Activated CD4-positive, alpha-beta T cell treated with anti-CD3 and anti-CD28 coated beads for 36 hours (primary cell): ENCODE results near the gene CR2. TPM values are rescaled to one million over a fixed set of nuclear protein-coding genes. Genes with fewer than 3 reads are reported as not detected.
"Not testable (repeated sequence)": the region's sequence is repeated elsewhere in the genome, so short reads cannot be mapped to it uniquely, and the experiment has no call there.

Source experiments
- ATAC-seq: fragments of 200-7000 bp; cut with Tn5 transposase; one replicate; pipeline ENCODE4 v1.10.0; 2021; ENCODE audit warnings: mild to moderate bottlenecking, moderate library complexity
- CTCF ChIA-PET: fragments of 350-600 bp; sonication (Branson Sonifier 250); formaldehyde crosslinking; loops from one replicate; lab custom pipeline; 2021; ENCODE audit warnings: antibody characterized with exemption; lab: Charles Lee
- POLR2A ChIA-PET: fragments of 350-600 bp; sonication (Branson Sonifier 250); formaldehyde crosslinking; loops from one replicate; lab custom pipeline; 2021; ENCODE audit warnings: antibody characterized with exemption, inconsistent platforms; lab: Charles Lee
- DNase-seq: peaks from one replicate; pipeline ENCODE4 v3.0.0-alpha.2; 2020
- H3K27ac Mint-ChIP-seq: one replicate; pipeline ENCODE4 v1.8.0; 2021; ENCODE audit warnings: mixed read lengths
- H3K27me3 Mint-ChIP-seq: one replicate; pipeline ENCODE4 v1.8.0; 2021; ENCODE audit warnings: mixed read lengths
- H3K36me3 Mint-ChIP-seq: one replicate; pipeline ENCODE4 v1.8.0; 2021; ENCODE audit warnings: low read depth, mixed read lengths
- H3K4me1 Mint-ChIP-seq: one replicate; pipeline ENCODE4 v1.8.0; 2021; ENCODE audit warnings: mixed read lengths
- H3K4me3 Mint-ChIP-seq: one replicate; pipeline ENCODE4 v1.8.0; 2021; ENCODE audit warnings: mild to moderate bottlenecking, moderate library complexity, mixed read lengths
- H3K9me3 Mint-ChIP-seq: one replicate; pipeline ENCODE4 v1.8.0; 2021; ENCODE audit warnings: low read depth, mixed read lengths
- intact Hi-C, 2 experiments: fragments of 100-400 bp; cut with DNase I in 1 of 2; cut with micrococcal nuclease in 1 of 2; formaldehyde crosslinking; loops; one replicate each; pipeline versions ENCODE4 v1.14.2 to v1.15.1; 2022 to 2024; cut with DNase I, micrococcal nuclease
- total RNA-seq, 2 experiments: library from RNA; stranded (reverse); gene quantifications; one replicate each; pipeline ENCODE4 v1.2.3, GENCODE V29; 2021

Gene CR2
- total RNA-seq, 2 experiments from 2014 or later, result 0.28 to 0.39 TPM

GRCh38 chr1:207423560-207424292, 30.4 kb upstream of the CR2 start:
- Mint-ChIP-seq H3K27me3 (peaks cover 9% of the 10 kb centered on the region), H3K9me3 (peaks cover 9% of the 10 kb centered on the region), H3K4me1 (no peaks in the 10 kb centered on the region), H3K36me3 (no peaks in the 10 kb centered on the region), H3K4me3 (no peak overlapping the region), H3K27ac (no peak overlapping the region)
- DNase-seq (no peak), ATAC-seq (no peak)
- intact Hi-C loops, result no loop called here
- ChIA-PET CTCF (interaction anchor here (0.6 to 1.1 kb wide), 3 partner anchors 8 to 393 kb away, joined by 3 read pairs; partner anchors contain the start of gene CR2), POLR2A (no interaction called here)

GRCh38 chr1:207424570-207425131, 29.5 kb upstream of the CR2 start:
- Mint-ChIP-seq H3K27me3 (peaks cover 12% of the 10 kb centered on the region), H3K4me3 (no peak overlapping the region), H3K9me3 (peaks cover 6% of the 10 kb centered on the region), H3K27ac (no peak overlapping the region), H3K36me3 (no peaks in the 10 kb centered on the region), H3K4me1 (no peaks in the 10 kb centered on the region)
- DNase-seq (no peak), ATAC-seq (no peak)
- POLR2A ChIA-PET, result no interaction called here
- intact Hi-C loops, result no loop called here
- CTCF ChIA-PET, result no interaction called here

GRCh38 chr1:207427832-207428585, 26.1 kb upstream of the CR2 start:
- intact Hi-C loops, result no loop called here
- DNase-seq, result no peak
- no peak overlapping the region for H3K27ac Mint-ChIP-seq
- CTCF ChIA-PET, result interaction anchor here (0.6 to 1.3 kb wide), 4 partner anchors 10 to 1890 kb away, joined by 3 read pairs; no protein-coding TSS in a partner anchor
- no peak for ATAC-seq
- H3K9me3 Mint-ChIP-seq, result no peaks in the 10 kb centered on the region
- H3K36me3 Mint-ChIP-seq, result no peaks in the 10 kb centered on the region
- POLR2A ChIA-PET, result no interaction called here
- no peak overlapping the region for H3K4me3 Mint-ChIP-seq
- H3K27me3 Mint-ChIP-seq, result peaks cover 12% of the 10 kb centered on the region
- H3K4me1 Mint-ChIP-seq, result no peaks in the 10 kb centered on the region

GRCh38 chr1:207428783-207429182, 25.3 kb upstream of the CR2 start:
- H3K36me3 Mint-ChIP-seq, result no peaks in the 10 kb centered on the region
- intact Hi-C loops, result no loop called here
- ChIA-PET CTCF (interaction anchor here (1.2 to 1.3 kb wide), 2 partner anchors 13 to 75 kb away, joined by 3 read pairs; no protein-coding TSS in a partner anchor), POLR2A (interaction anchor here (0.6 kb wide), 1 partner anchor 574 kb away, joined by 3 read pairs; no protein-coding TSS in a partner anchor)
- ATAC-seq (no peak), DNase-seq (no peak)
- no peak overlapping the region for H3K4me3 Mint-ChIP-seq
- H3K27me3 Mint-ChIP-seq, result peaks cover 12% of the 10 kb centered on the region
- H3K9me3 Mint-ChIP-seq, result no peaks in the 10 kb centered on the region
- H3K27ac Mint-ChIP-seq, result no peak overlapping the region
- H3K4me1 Mint-ChIP-seq, result no peaks in the 10 kb centered on the region

- Mint-ChIP-seq H3K4me3 (no peak overlapping the region), H3K27me3 (peaks cover 14% of the 10 kb centered on the region), H3K9me3 (no peaks in the 10 kb centered on the region), H3K36me3 (no peaks in the 10 kb centered on the region), H3K27ac (no peak overlapping the region), H3K4me1 (no peaks in the 10 kb centered on the region)
- ChIA-PET POLR2A (no interaction called here), CTCF (no interaction called here)
- intact Hi-C loops, result loop anchor here in 1 of 2 experiments (5.0 kb wide), 1 partner anchor 52 kb away; no protein-coding TSS in a partner anchor
- DNase-seq, result no peak
- ATAC-seq, result no peak
These were observed 24.2 kb upstream of the CR2 start for GRCh38 chr1:207429963-207430362.

- H3K9me3 Mint-ChIP-seq, result no peaks in the 10 kb centered on the region
- ATAC-seq (no peak), DNase-seq (no peak)
- peaks cover 14% of the 10 kb centered on the region for H3K27me3 Mint-ChIP-seq
- no peaks in the 10 kb centered on the region for H3K36me3 Mint-ChIP-seq
- ChIA-PET POLR2A (no interaction called here), CTCF (interaction anchor here (0.7 to 1.2 kb wide), 2 partner anchors 28 to 663 kb away, joined by 3 read pairs; no protein-coding TSS in a partner anchor)
- H3K27ac Mint-ChIP-seq, result no peak overlapping the region
- H3K4me3 Mint-ChIP-seq, result no peak overlapping the region
- intact Hi-C loops, result loop anchor here in 1 of 2 experiments (5.0 kb wide), 1 partner anchor 52 kb away; no protein-coding TSS in a partner anchor
- H3K4me1 Mint-ChIP-seq, result peaks cover under 1% of the 10 kb centered on the region
These were observed 23.5 kb upstream of the CR2 start for GRCh38 chr1:207430602-207431001.

GRCh38 chr1:207431508-207431907, 22.6 kb upstream of the CR2 start:
- Mint-ChIP-seq H3K4me1 (peaks cover 6% of the 10 kb centered on the region), H3K36me3 (no peaks in the 10 kb centered on the region), H3K4me3 (no peak overlapping the region), H3K27ac (no peak overlapping the region), H3K27me3 (peaks cover 14% of the 10 kb centered on the region), H3K9me3 (no peaks in the 10 kb centered on the region)
- no peak for DNase-seq
- intact Hi-C loops, result loop anchor here in 1 of 2 experiments (5.0 kb wide), 1 partner anchor 51 kb away; no protein-coding TSS in a partner anchor
- CTCF ChIA-PET, result interaction anchor here (1.2 to 1.4 kb wide), 3 partner anchors 9 to 316 kb away, joined by 3 read pairs; no protein-coding TSS in a partner anchor
- POLR2A ChIA-PET, result no interaction called here
- no peak for ATAC-seq

- CTCF ChIA-PET, result no interaction called here
- ATAC-seq (no peak), DNase-seq (no peak)
- intact Hi-C loops, result loop anchor here in 1 of 2 experiments (5.0 kb wide), 1 partner anchor 49 kb away; no protein-coding TSS in a partner anchor
- peaks cover 6% of the 10 kb centered on the region for H3K4me1 Mint-ChIP-seq
- H3K4me3 Mint-ChIP-seq, result no peak overlapping the region
- H3K36me3 Mint-ChIP-seq, result no peaks in the 10 kb centered on the region
- H3K9me3 Mint-ChIP-seq, result no peaks in the 10 kb centered on the region
- POLR2A ChIA-PET, result no interaction called here
- no peak overlapping the region for H3K27ac Mint-ChIP-seq
- peaks cover 6% of the 10 kb centered on the region for H3K27me3 Mint-ChIP-seq
These were observed 20.7 kb upstream of the CR2 start for GRCh38 chr1:207433435-207433834.

- not testable (repeated sequence) for ATAC-seq, H3K9me3 Mint-ChIP-seq
- POLR2A ChIA-PET, result interaction anchor here (0.6 kb wide), 1 partner anchor 546 kb away, joined by 3 read pairs; no protein-coding TSS in a partner anchor
These were observed 17.4 kb upstream of the CR2 start for GRCh38 chr1:207436746-207437145.

GRCh38 chr1:207440626-207441025, 13.5 kb upstream of the CR2 start:
- CTCF ChIA-PET, result no interaction called here
- no peaks in the 10 kb centered on the region for H3K36me3 Mint-ChIP-seq
- peaks cover 5% of the 10 kb centered on the region for H3K4me1 Mint-ChIP-seq
- DNase-seq, result no peak
- H3K27ac Mint-ChIP-seq, result no peak overlapping the region
- H3K4me3 Mint-ChIP-seq, result no peak overlapping the region
- POLR2A ChIA-PET, result no interaction called here
- H3K27me3 Mint-ChIP-seq, result peaks cover 2% of the 10 kb centered on the region
- H3K9me3 Mint-ChIP-seq, result no peaks in the 10 kb centered on the region
- intact Hi-C loops, result no loop called here
- no peak for ATAC-seq

More at GRCh38 chr1:207436746-207437145, 17.4 kb upstream of the CR2 start:
- H3K36me3 Mint-ChIP-seq, H3K4me3 Mint-ChIP-seq, DNase-seq, H3K4me1 Mint-ChIP-seq, H3K27me3 Mint-ChIP-seq, intact Hi-C loops, H3K27ac Mint-ChIP-seq, CTCF ChIA-PET: not testable (repeated sequence)

GRCh38 chr1:207444514-207445217, 9.5 kb upstream of the CR2 start:
- DNase-seq (no peak), ATAC-seq (no peak)
- H3K27ac Mint-ChIP-seq, result no peak overlapping the region
- ChIA-PET CTCF (no interaction called here), POLR2A (no interaction called here)
- no peaks in the 10 kb centered on the region for H3K9me3 Mint-ChIP-seq
- intact Hi-C loops, result no loop called here
- H3K4me3 Mint-ChIP-seq, result no peak overlapping the region
- no peaks in the 10 kb centered on the region for H3K36me3 Mint-ChIP-seq
- no peaks in the 10 kb centered on the region for H3K4me1 Mint-ChIP-seq
- peaks cover 2% of the 10 kb centered on the region for H3K27me3 Mint-ChIP-seq
